Stimulated activated CD8-positive, alpha-beta memory T cell treated with anti-CD3 and anti-CD28 coated beads, Interleukin-15, amount 100 ng/mL, for 48 hours (primary cell): Measurements from ENCODE around the gene INSRR.
A peak's percentile ranks its signal among the peaks of the same experiment; 100 is the strongest.

Source experiments
- DNase-seq, 2 donors: peaks; one replicate each; pipeline ENCODE4 v3.0.0-alpha.2; 2020; ENCODE audit warnings: low read depth in 2 of 2

Gene INSRR

GRCh38 chr1:156894711-156895454, 36.0 kb upstream of the INSRR start:
- DNase-seq = no peak

GRCh38 chr1:156894001-156894400, 35.1 kb upstream of the INSRR start:
- no peak for DNase-seq

- no peak for DNase-seq
Observed at GRCh38 chr1:156893048-156893953, 34.4 kb upstream of the INSRR start, which contains the start of gene PEAR1. Gene PEAR1 (plus strand): TSS chr1:156893718. CDS start chr1:156903927, 10,209 bp downstream.

GRCh38 chr1:156892190-156893047, 33.5 kb upstream of the INSRR start:
- peak; percentile 81 to 83 for DNase-seq

GRCh38 chr1:156889802-156890580, 31.1 kb upstream of the INSRR start:
- DNase-seq = peak; percentile 33 to 36

- DNase-seq = no peak
Observed at GRCh38 chr1:156887734-156888133, 28.8 kb upstream of the INSRR start.

GRCh38 chr1:156887317-156887716, 28.4 kb upstream of the INSRR start:
- DNase-seq = no peak

GRCh38 chr1:156886583-156887281, 27.8 kb upstream of the INSRR start:
- no peak for DNase-seq

GRCh38 chr1:156885880-156886355, 27.0 kb upstream of the INSRR start:
- no peak for DNase-seq

- no peak for DNase-seq
Observed at GRCh38 chr1:156885314-156885713, 26.4 kb upstream of the INSRR start.

GRCh38 chr1:156884560-156885184, 25.8 kb upstream of the INSRR start:
- no peak for DNase-seq

GRCh38 chr1:156883919-156884318, 25.0 kb upstream of the INSRR start:
- DNase-seq = no peak

GRCh38 chr1:156882543-156882942, 23.6 kb upstream of the INSRR start:
- no peak for DNase-seq

- no peak for DNase-seq
Observed at GRCh38 chr1:156881663-156882062, 22.7 kb upstream of the INSRR start.

- no peak for DNase-seq
Observed at GRCh38 chr1:156881101-156881500, 22.2 kb upstream of the INSRR start.

GRCh38 chr1:156880473-156880872, 21.6 kb upstream of the INSRR start:
- DNase-seq = no peak

- no peak for DNase-seq
Observed at GRCh38 chr1:156879876-156880275, 21.0 kb upstream of the INSRR start.

- no peak for DNase-seq
Observed at GRCh38 chr1:156877433-156878170, 18.7 kb upstream of the INSRR start.

GRCh38 chr1:156876281-156876680, 17.4 kb upstream of the INSRR start:
- no peak for DNase-seq
